Astrocyte (in vitro differentiated cells and primary cell): ENCODE results near the gene JUN. TPM values are rescaled to one million over a fixed set of nuclear protein-coding genes. Genes with fewer than 3 reads are reported as not detected.
A peak's percentile ranks its signal among the peaks of the same experiment; 100 is the strongest.

ENCODE experiments used
- DNase-seq: peaks from one replicate; pipeline ENCODE4 v3.0.0-alpha.2; 2010; ENCODE audit warnings: low read depth
- FAIRE-seq: peaks from 2 replicates; lab custom pipeline; 2011; peaks lifted over from hg19 to GRCh38; lab: Jason Lieb, UNC
- H2AFZ ChIP-seq: 2 replicates; pipeline ENCODE4 v1.6.0; 2012; ENCODE audit warnings: low read depth, low read length, inconsistent platforms
- H3K27ac ChIP-seq: 2 replicates; pipeline ENCODE4 v1.5.1; 2011; ENCODE audit warnings: low read depth, low read length, inconsistent platforms
- H3K27me3 ChIP-seq: 2 replicates; pipeline ENCODE4 v1.6.0; 2011; ENCODE audit warnings: low read length, inconsistent platforms; ENCODE audit not compliant: insufficient read depth
- H3K36me3 ChIP-seq: 2 replicates; pipeline ENCODE4 v1.5.1; 2011; ENCODE audit warnings: low read length, inconsistent platforms; ENCODE audit not compliant: insufficient read depth
- H3K4me1 ChIP-seq: 2 replicates; pipeline ENCODE4 v1.5.1; 2011; ENCODE audit warnings: low read length, inconsistent platforms; ENCODE audit not compliant: insufficient read depth
- H3K4me2 ChIP-seq: 2 replicates; pipeline ENCODE4 v1.6.0; 2012; ENCODE audit warnings: low read length, inconsistent platforms
- H3K4me3 ChIP-seq: 2 replicates; pipeline ENCODE4 v1.5.1; 2011; ENCODE audit warnings: low read depth, mild to moderate bottlenecking, low read length, inconsistent platforms; ENCODE audit not compliant: insufficient read depth
- H3K79me2 ChIP-seq: 2 replicates; pipeline ENCODE4 v1.6.0; 2012; ENCODE audit warnings: mild to moderate bottlenecking, low read length, inconsistent platforms; ENCODE audit not compliant: insufficient read depth
- H3K9ac ChIP-seq: 2 replicates; pipeline ENCODE4 v1.6.0; 2012; ENCODE audit warnings: mild to moderate bottlenecking, low read length, inconsistent platforms
- H3K9me3 ChIP-seq: 2 replicates; pipeline ENCODE4 v1.5.1; 2012; ENCODE audit warnings: low read depth, mild to moderate bottlenecking, low read length, inconsistent platforms; ENCODE audit not compliant: insufficient read depth
- H4K20me1 ChIP-seq: 2 replicates; pipeline ENCODE4 v1.6.0; 2012; ENCODE audit warnings: low read length, inconsistent platforms; ENCODE audit not compliant: insufficient read depth
- H3K27ac Mint-ChIP-seq: one replicate; pipeline ENCODE4 v1.8.0; 2021; ENCODE audit warnings: mild to moderate bottlenecking, mixed read lengths; ENCODE audit not compliant: unreplicated experiment
- H3K27me3 Mint-ChIP-seq: one replicate; pipeline ENCODE4 v1.8.0; 2021; ENCODE audit warnings: low read depth, mixed read lengths; ENCODE audit not compliant: unreplicated experiment
- H3K36me3 Mint-ChIP-seq: one replicate; pipeline ENCODE4 v1.8.0; 2021; ENCODE audit warnings: low read depth, mixed read lengths; ENCODE audit not compliant: unreplicated experiment
- H3K4me1 Mint-ChIP-seq: one replicate; pipeline ENCODE4 v1.8.0; 2021; ENCODE audit warnings: low read depth, mixed read lengths; ENCODE audit not compliant: unreplicated experiment
- H3K4me3 Mint-ChIP-seq: one replicate; pipeline ENCODE4 v1.8.0; 2021; ENCODE audit warnings: mild to moderate bottlenecking, moderate library complexity, mixed read lengths; ENCODE audit not compliant: unreplicated experiment
- H3K9me3 Mint-ChIP-seq: one replicate; pipeline ENCODE4 v1.8.0; 2021; ENCODE audit warnings: mild to moderate bottlenecking, mixed read lengths; ENCODE audit not compliant: unreplicated experiment
- CTCF ChIP-seq: IDR thresholded peaks from 2 replicates; pipeline ENCODE4 v1.5.1; 2011; ENCODE audit warnings: low read depth, mild to moderate bottlenecking, inconsistent platforms, low read length, moderate library complexity; ENCODE audit not compliant: insufficient read depth
- EZH2 ChIP-seq: IDR thresholded peaks from 2 replicates; pipeline ENCODE4 v1.6.1; 2012; ENCODE audit warnings: mild to moderate bottlenecking, low read length, inconsistent platforms; ENCODE audit not compliant: insufficient read depth
- total RNA-seq: library from RNA; stranded (reverse); gene quantifications from 2 replicates; pipeline ENCODE4 v1.2.1, GENCODE V29; 2021

The JUN gene
- total RNA-seq, 1 donor from 2014 or later: 101 TPM

GRCh38 chr1:58779801-58780382 is 4.0 kb downstream of the JUN start:
- H2AFZ ChIP-seq: no peak overlapping the region
- Mint-ChIP-seq H3K9me3 (no peaks in the 10 kb centered on the region), H3K36me3 (peaks cover 21% of the 10 kb centered on the region), H3K27me3 (no peaks in the 10 kb centered on the region), H3K4me3 (peak overlapping the region; percentile 95), H3K27ac (peak overlapping the region; percentile 99), H3K4me1 (peaks cover 6% of the 10 kb centered on the region)
- DNase-seq (peak; percentile 77), FAIRE-seq (no peak)
- no peaks in the 10 kb centered on the region for H3K27me3 ChIP-seq
- H3K9ac ChIP-seq: peak overlapping the region; percentile 99
- peaks cover 38% of the 10 kb centered on the region for H3K79me2 ChIP-seq
- H3K27ac ChIP-seq: no peak overlapping the region
- no peaks in the 10 kb centered on the region for H3K9me3 ChIP-seq
- peak overlapping the region; percentile 89 for H3K4me2 ChIP-seq
- peaks cover 8% of the 10 kb centered on the region for H3K36me3 ChIP-seq
- peaks cover 5% of the 10 kb centered on the region for H3K4me1 ChIP-seq
- peak overlapping the region; percentile 98 for H3K4me3 ChIP-seq
- H4K20me1 ChIP-seq: peaks cover 41% of the 10 kb centered on the region
- TF ChIP-seq EZH2 (no peak), CTCF (no peak)

DNA sequence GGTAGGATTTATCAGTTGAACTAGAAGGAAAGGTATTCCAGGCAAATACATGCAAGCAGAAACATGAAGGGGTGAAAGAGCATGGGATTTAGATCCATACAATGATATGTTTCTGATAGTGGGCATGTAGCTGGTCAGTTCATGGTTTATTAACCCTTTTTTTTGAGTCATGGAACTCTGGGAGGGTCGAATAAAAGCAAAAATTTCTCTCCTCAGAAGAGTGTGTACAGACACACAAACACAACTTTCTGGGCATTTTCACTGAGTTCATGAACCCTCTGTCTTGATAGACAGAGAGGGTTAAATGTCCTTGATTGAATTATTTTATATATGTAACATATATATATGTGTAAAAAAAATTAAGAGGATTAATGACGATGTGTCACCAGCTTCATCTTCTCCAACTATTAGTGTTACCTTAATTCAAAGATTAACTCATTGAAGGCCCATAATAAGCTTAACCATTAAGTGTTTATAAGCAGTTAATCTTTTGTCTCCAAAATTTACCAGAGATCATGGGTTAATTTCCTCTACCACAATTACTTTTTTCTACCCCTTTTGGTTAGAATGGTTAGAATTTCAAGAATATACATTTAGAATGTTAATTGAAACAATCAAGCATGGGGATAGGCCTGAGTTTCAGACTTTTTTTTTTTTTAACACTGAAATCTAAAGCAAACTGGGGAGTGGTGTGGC is 4.6 kb downstream of the JUN start:
- Mint-ChIP-seq H3K27me3 (no peaks in the 10 kb centered on the region), H3K4me3 (peak overlapping the region; percentile 95), H3K36me3 (peaks cover 21% of the 10 kb centered on the region), H3K4me1 (peaks cover 6% of the 10 kb centered on the region), H3K27ac (no peak overlapping the region), H3K9me3 (no peaks in the 10 kb centered on the region)
- Histone ChIP-seq H4K20me1 (peaks cover 41% of the 10 kb centered on the region), H3K79me2 (peaks cover 35% of the 10 kb centered on the region), H3K4me1 (peaks cover 6% of the 10 kb centered on the region), H2AFZ (no peak overlapping the region), H3K4me3 (no peak overlapping the region), H3K9me3 (no peaks in the 10 kb centered on the region), H3K36me3 (peaks cover 8% of the 10 kb centered on the region), H3K9ac (no peak overlapping the region), H3K4me2 (peak overlapping the region; percentile 89), H3K27ac (no peak overlapping the region), H3K27me3 (no peaks in the 10 kb centered on the region)
- TF ChIP-seq CTCF (no peak), EZH2 (no peak)
- DNase-seq (peak; percentile 49), FAIRE-seq (no peak)
